Neural progenitor cell (in vitro differentiated cells): ENCODE data around the gene KPNB1. TPM values are rescaled to one million over a fixed set of nuclear protein-coding genes. Genes with fewer than 3 reads are reported as not detected.

Experiments used
- DNase-seq: peaks from one replicate; pipeline ENCODE4 v3.0.0-alpha.2; 2016; ENCODE audit warnings: low spot score
- H2AFZ ChIP-seq: fragments of 200-600 bp; sonication (generic); replicated peaks from 2 replicates; pipeline ENCODE4 v1.6.1; 2016; ENCODE audit warnings: antibody characterized with exemption
- H3F3A ChIP-seq: fragments of 200-600 bp; sonication (generic); 2 replicates; pipeline ENCODE4 v1.6.1; 2016; ENCODE audit warnings: antibody characterized with exemption, low read depth
- H3K27ac ChIP-seq: fragments of 200-600 bp; sonication (generic); 2 replicates; pipeline ENCODE4 v1.5.1; 2016; ENCODE audit warnings: mild to moderate bottlenecking
- H3K27me3 ChIP-seq: fragments of 200-600 bp; sonication (generic); 2 replicates; pipeline ENCODE4 v1.6.1; 2016; ENCODE audit warnings: mild to moderate bottlenecking, moderate library complexity
- H3K36me3 ChIP-seq: fragments of 200-600 bp; sonication (generic); 2 replicates; pipeline ENCODE4 v1.5.1; 2016
- H3K4me1 ChIP-seq: fragments of 200-600 bp; sonication (generic); 2 replicates; pipeline ENCODE4 v1.6.1; 2016; ENCODE audit warnings: mixed run types
- H3K4me2 ChIP-seq: fragments of 200-600 bp; sonication (generic); 2 replicates; pipeline ENCODE4 v1.6.1; 2016
- H3K4me3 ChIP-seq: fragments of 200-600 bp; sonication (generic); 2 replicates; pipeline ENCODE4 v1.5.1; 2016
- H3K79me2 ChIP-seq: fragments of 200-600 bp; sonication (generic); 2 replicates; pipeline ENCODE4 v1.6.1; 2016; ENCODE audit warnings: low read depth
- H3K9ac ChIP-seq: fragments of 200-600 bp; sonication (generic); 2 replicates; pipeline ENCODE4 v1.6.1; 2016
- H3K9me3 ChIP-seq: fragments of 200-600 bp; sonication (generic); 2 replicates; pipeline ENCODE4 v1.5.1; 2016; ENCODE audit warnings: low read depth
- H4K20me1 ChIP-seq: fragments of 200-600 bp; sonication (generic); 2 replicates; pipeline ENCODE4 v1.6.1; 2016; ENCODE audit warnings: low read depth
- H3K27ac Mint-ChIP-seq: 3 replicates; pipeline ENCODE4 v1.8.0; 2021; ENCODE audit warnings: mixed read lengths
- H3K27me3 Mint-ChIP-seq: 2 replicates; pipeline ENCODE4 v1.8.0; 2022; ENCODE audit warnings: low read depth, mild to moderate bottlenecking, inconsistent platforms, moderate library complexity, mixed read lengths; ENCODE audit not compliant: insufficient read depth
- H3K36me3 Mint-ChIP-seq: 3 replicates; pipeline ENCODE4 v1.8.0; 2021; ENCODE audit warnings: mixed read lengths
- H3K4me1 Mint-ChIP-seq: 3 replicates; pipeline ENCODE4 v1.8.0; 2021; ENCODE audit warnings: mixed read lengths
- H3K4me3 Mint-ChIP-seq: 3 replicates; pipeline ENCODE4 v1.8.0; 2021; ENCODE audit warnings: mild to moderate bottlenecking, moderate library complexity, mixed read lengths
- H3K9me3 Mint-ChIP-seq: 3 replicates; pipeline ENCODE4 v1.8.0; 2020; ENCODE audit warnings: mixed read lengths
- CTCF ChIP-seq: fragments of 200-600 bp; sonication (generic); IDR thresholded peaks from 2 replicates; pipeline ENCODE4 v1.5.1; 2017; ENCODE audit warnings: antibody characterized with exemption, mild to moderate bottlenecking
- EZH2 ChIP-seq: fragments of 200-600 bp; sonication (generic); IDR thresholded peaks from 2 replicates; pipeline ENCODE4 v1.6.1; 2017; ENCODE audit warnings: antibody characterized with exemption, mild to moderate bottlenecking, moderate library complexity
- EZH2phosphoT487 ChIP-seq: fragments of 200-600 bp; sonication (generic); IDR thresholded peaks from 2 replicates; pipeline ENCODE4 v1.6.1; 2017; ENCODE audit warnings: antibody characterized with exemption
- total RNA-seq: library from RNA; depleted of rRNA; stranded (reverse); fragments of >200 nt; gene quantifications from 2 replicates; pipeline ENCODE4 v1.2.3, GENCODE V29; 2015; ENCODE audit warnings: low replicate concordance

The KPNB1 gene
- total RNA-seq, 1 donor from 2014 or later = 543 TPM

DNA sequence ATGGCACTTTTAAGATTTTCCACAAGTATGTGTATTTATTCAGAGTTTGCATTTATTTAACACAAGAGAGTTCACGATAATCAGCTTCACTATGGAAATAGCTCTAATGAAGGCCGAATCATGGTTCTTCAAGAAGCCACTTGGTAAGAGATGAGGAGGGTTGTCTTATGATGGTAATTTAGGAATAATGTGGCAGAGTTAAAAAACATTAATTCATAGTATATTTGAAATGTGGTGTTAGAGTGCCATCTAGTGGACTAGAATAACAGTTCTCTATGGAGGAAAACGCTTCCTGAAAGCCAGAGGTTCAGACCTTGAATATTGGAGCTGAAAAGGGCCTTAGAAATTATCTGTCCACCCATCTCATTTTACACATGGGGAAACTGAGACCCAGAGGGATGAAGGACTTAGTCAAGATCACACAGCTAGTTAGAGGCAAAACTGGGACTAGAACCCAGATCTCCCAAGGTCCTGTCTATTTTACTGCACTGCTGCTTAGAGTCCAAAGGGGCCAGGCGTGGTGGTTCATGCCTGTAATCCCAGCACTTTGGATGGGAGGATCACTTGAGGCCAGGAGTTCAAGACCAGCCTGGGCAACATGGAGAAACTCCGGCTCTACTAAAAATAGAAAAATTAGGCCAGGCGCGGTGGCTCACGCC, 33.8 kb upstream of the KPNB1 start:
- peaks cover 7% of the 10 kb centered on the region for H4K20me1 ChIP-seq
- Mint-ChIP-seq H3K4me3 (no peak overlapping the region), H3K27ac (no peak overlapping the region), H3K9me3 (no peaks in the 10 kb centered on the region), H3K4me1 (no peaks in the 10 kb centered on the region), H3K36me3 (peaks cover 19% of the 10 kb centered on the region), H3K27me3 (no peaks in the 10 kb centered on the region)
- no peak overlapping the region for H3K4me2 ChIP-seq
- peaks cover 13% of the 10 kb centered on the region for H3F3A ChIP-seq
- H3K27ac ChIP-seq = no peak overlapping the region
- no peaks in the 10 kb centered on the region for H3K9me3 ChIP-seq
- H3K9ac ChIP-seq = no peak overlapping the region
- peak; percentile 69 for DNase-seq
- peaks cover 11% of the 10 kb centered on the region for H3K36me3 ChIP-seq
- no peaks in the 10 kb centered on the region for H3K79me2 ChIP-seq
- H2AFZ ChIP-seq = no peak overlapping the region
- H3K4me3 ChIP-seq = no peak overlapping the region
- TF ChIP-seq EZH2phosphoT487 (no peak), EZH2 (no peak), CTCF (peak; percentile 84)
- no peaks in the 10 kb centered on the region for H3K4me1 ChIP-seq
- no peaks in the 10 kb centered on the region for H3K27me3 ChIP-seq

GRCh38 chr17:47618410-47618809, 31.3 kb upstream of the KPNB1 start:
- H3K27me3 Mint-ChIP-seq = no peaks in the 10 kb centered on the region
- peak overlapping the region; percentile 21 for H3K27ac ChIP-seq
- peaks cover 15% of the 10 kb centered on the region for H4K20me1 ChIP-seq
- H3K4me3 ChIP-seq = no peak overlapping the region
- H3K79me2 ChIP-seq = no peaks in the 10 kb centered on the region
- H3K4me2 ChIP-seq = no peak overlapping the region
- no peak overlapping the region for H3K27ac Mint-ChIP-seq
- H3F3A ChIP-seq = peaks cover 33% of the 10 kb centered on the region
- peaks cover 11% of the 10 kb centered on the region for H3K36me3 ChIP-seq
- H3K4me1 Mint-ChIP-seq = peaks cover 14% of the 10 kb centered on the region
- H3K36me3 Mint-ChIP-seq = peaks cover 22% of the 10 kb centered on the region
- no peak overlapping the region for H3K9ac ChIP-seq
- no peaks in the 10 kb centered on the region for H3K9me3 ChIP-seq
- no peaks in the 10 kb centered on the region for H3K4me1 ChIP-seq
- no peaks in the 10 kb centered on the region for H3K27me3 ChIP-seq
- peak; percentile 6 for DNase-seq
- no peaks in the 10 kb centered on the region for H3K9me3 Mint-ChIP-seq
- no peak overlapping the region for H3K4me3 Mint-ChIP-seq
- TF ChIP-seq CTCF (peak; percentile 36), EZH2 (no peak)
- no peak overlapping the region for H2AFZ ChIP-seq

DNA sequence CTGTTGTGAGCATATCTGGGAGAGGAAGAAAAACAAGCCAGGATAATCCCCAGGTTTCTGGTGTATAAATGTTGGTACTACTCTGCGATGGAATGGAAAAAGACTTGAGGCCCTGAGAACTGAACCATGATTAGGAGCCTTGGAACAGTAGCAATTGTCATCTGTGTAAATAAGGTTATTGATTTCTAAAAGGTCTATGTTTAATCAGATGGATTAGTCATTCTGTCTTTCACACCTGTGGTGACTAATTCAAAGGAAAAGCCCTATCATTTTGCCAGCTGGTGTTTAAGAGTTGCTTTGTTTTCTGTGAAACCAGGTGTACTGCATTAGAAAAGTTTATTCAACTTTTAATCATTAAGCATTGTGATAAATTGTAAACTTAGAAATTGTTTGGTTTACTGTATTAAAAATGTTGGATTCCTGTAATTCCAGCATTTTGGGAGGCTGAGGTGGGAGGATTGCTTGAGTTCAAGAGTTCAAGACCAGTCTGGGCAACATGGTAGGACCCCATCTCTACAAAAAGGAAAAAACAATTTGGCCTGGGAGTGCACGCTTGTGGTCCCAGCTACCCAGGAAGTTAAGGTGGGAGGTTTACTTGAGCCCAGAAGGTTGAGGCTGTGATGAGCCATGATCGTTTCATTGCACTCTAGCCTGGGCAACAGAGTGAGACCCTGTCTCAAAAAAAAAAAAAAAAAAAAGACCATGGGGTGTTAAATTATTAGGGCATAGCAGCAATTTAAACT, 29.0 kb upstream of the KPNB1 start:
- no peaks in the 10 kb centered on the region for H3K4me1 ChIP-seq
- Mint-ChIP-seq H3K36me3 (peaks cover 25% of the 10 kb centered on the region), H3K4me1 (peaks cover 14% of the 10 kb centered on the region), H3K27me3 (no peaks in the 10 kb centered on the region), H3K9me3 (no peaks in the 10 kb centered on the region), H3K27ac (no peak overlapping the region), H3K4me3 (no peak overlapping the region)
- H3K9ac ChIP-seq = no peak overlapping the region
- H4K20me1 ChIP-seq = peaks cover 12% of the 10 kb centered on the region
- no peak for TF ChIP-seq EZH2
- no peak for TF ChIP-seq CTCF
- no peak for TF ChIP-seq EZH2phosphoT487
- H3K4me2 ChIP-seq = no peak overlapping the region
- no peak overlapping the region for H3K27ac ChIP-seq
- DNase-seq = no peak
- H3K36me3 ChIP-seq = peaks cover 9% of the 10 kb centered on the region
- no peaks in the 10 kb centered on the region for H3K9me3 ChIP-seq
- H3K79me2 ChIP-seq = no peaks in the 10 kb centered on the region
- no peak overlapping the region for H2AFZ ChIP-seq
- H3K4me3 ChIP-seq = no peak overlapping the region
- H3F3A ChIP-seq = peaks cover 31% of the 10 kb centered on the region
- no peaks in the 10 kb centered on the region for H3K27me3 ChIP-seq
